Measurements from ENCODE around the gene THAP4.

DNA sequence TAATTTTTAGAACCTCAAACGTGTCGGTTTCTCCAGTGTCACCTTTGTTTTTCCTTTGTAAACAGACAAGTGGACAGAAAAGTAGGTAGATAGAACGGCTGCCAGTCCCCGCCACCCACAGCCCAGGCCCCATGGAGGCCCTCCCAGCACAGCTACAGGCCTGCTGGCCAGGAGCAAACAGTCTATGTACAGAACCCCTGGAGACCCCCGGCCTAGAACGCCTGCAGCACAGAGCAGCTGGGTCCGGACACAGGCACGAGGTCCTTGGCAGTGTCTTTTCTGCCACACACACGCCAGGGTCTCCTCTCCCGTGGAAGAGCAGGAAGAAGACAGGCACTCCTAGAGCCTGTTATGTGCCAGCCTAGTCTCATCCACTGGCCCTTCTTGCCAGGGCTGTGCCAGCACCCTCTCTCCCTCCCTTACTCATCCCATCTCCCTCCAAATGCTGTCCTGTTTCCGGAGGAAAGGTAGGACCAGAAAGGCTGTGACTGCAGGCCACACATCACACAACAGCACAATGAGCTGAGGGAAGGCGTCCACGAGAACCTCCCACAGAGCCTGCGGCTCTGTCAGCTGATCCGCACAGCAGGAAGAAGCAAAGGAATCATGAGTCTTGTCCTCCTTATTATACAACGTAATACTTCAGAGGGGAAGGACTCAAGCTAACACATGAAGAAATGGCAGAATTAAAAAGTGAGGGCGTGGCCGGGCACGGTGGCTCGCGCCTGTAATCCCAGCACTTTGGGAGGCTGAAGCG lies 42.0 kb upstream of the THAP4 start:
- TF ChIP-seq, protein P1, sequence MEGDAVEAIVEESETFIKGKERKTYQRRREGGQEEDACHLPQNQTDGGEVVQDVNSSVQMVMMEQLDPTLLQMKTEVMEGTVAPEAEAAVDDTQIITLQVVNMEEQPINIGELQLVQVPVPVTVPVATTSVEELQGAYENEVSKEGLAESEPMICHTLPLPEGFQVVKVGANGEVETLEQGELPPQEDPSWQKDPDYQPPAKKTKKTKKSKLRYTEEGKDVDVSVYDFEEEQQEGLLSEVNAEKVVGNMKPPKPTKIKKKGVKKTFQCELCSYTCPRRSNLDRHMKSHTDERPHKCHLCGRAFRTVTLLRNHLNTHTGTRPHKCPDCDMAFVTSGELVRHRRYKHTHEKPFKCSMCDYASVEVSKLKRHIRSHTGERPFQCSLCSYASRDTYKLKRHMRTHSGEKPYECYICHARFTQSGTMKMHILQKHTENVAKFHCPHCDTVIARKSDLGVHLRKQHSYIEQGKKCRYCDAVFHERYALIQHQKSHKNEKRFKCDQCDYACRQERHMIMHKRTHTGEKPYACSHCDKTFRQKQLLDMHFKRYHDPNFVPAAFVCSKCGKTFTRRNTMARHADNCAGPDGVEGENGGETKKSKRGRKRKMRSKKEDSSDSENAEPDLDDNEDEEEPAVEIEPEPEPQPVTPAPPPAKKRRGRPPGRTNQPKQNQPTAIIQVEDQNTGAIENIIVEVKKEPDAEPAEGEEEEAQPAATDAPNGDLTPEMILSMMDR (IDR thresholded peaks at IDR 0.05; ENCODE audit: low read length): no peak
- TF ChIP-seq EZH2 (optimal IDR thresholded peaks at IDR 0.05; ENCODE audit: low read depth, low read length): no peak

Measured in MM.1S (cell line).